Keratinocyte (primary cell): ENCODE results near the gene EYS. TPM values are rescaled to one million over a fixed set of nuclear protein-coding genes. Genes with fewer than 3 reads are reported as not detected.

Experiments
- DNase-seq: peaks from one replicate; pipeline ENCODE4 v3.0.0-alpha.2; 2011; ENCODE audit warnings: low read depth, missing footprints, low spot score
- FAIRE-seq: peaks from 2 replicates; lab custom pipeline; 2011; peaks lifted over from hg19 to GRCh38; lab: Jason Lieb, UNC
- H2AFZ ChIP-seq: 2 replicates; pipeline ENCODE4 v1.6.0; 2012; ENCODE audit warnings: low read length, control low read depth, inconsistent platforms; ENCODE audit not compliant: control insufficient read depth
- H3K27ac ChIP-seq: 2 replicates; pipeline ENCODE4 v1.5.1; 2011; ENCODE audit warnings: low read length; ENCODE audit not compliant: control insufficient read depth, insufficient read depth
- H3K27me3 ChIP-seq: 3 replicates; pipeline ENCODE4 v1.6.0; 2011; ENCODE audit warnings: low read length; ENCODE audit not compliant: control insufficient read depth, insufficient read depth; ENCODE audit errors: extremely low read depth
- H3K36me3 ChIP-seq, 2 experiments: 2 replicates in 1 of 2; 3 replicates in 1 of 2; pipeline ENCODE4 v1.5.1; 2011; ENCODE audit warnings: low read length in 2 of 2, mild to moderate bottlenecking in 1 of 2; ENCODE audit not compliant: control insufficient read depth in 2 of 2, insufficient read depth in 2 of 2; ENCODE audit errors: extremely low read depth in 1 of 2
- H3K4me1 ChIP-seq: 3 replicates; pipeline ENCODE4 v1.5.1; 2011; ENCODE audit warnings: low read length; ENCODE audit not compliant: control insufficient read depth, insufficient read depth; ENCODE audit errors: extremely low read depth
- H3K4me2 ChIP-seq: 3 replicates; pipeline ENCODE4 v1.6.0; 2011; ENCODE audit warnings: low read depth, low read length; ENCODE audit not compliant: control insufficient read depth, insufficient read depth; ENCODE audit errors: extremely low read depth
- H3K4me3 ChIP-seq, 3 experiments: fragments of 200-600 bp in 1 of 3; sonication (generic) in 1 of 3; 2 replicates in 2 of 3; 3 replicates in 1 of 3; pipeline ENCODE4 v1.5.1; 2011 to 2016; ENCODE audit warnings: low read length in 3 of 3, mild to moderate bottlenecking in 3 of 3, control low read depth in 2 of 3, inconsistent platforms in 1 of 3, low read depth in 1 of 3, mixed read lengths in 1 of 3, mixed run types in 1 of 3, moderate library complexity in 1 of 3; ENCODE audit not compliant: control insufficient read depth in 2 of 3, insufficient read depth in 2 of 3; ENCODE audit errors: extremely low read depth in 1 of 3
- H3K79me2 ChIP-seq: 2 replicates; pipeline ENCODE4 v1.6.0; 2012; ENCODE audit warnings: low read length; ENCODE audit not compliant: control insufficient read depth, insufficient read depth
- H3K9ac ChIP-seq: 3 replicates; pipeline ENCODE4 v1.6.0; 2011; ENCODE audit warnings: low read length; ENCODE audit not compliant: control insufficient read depth, insufficient read depth; ENCODE audit errors: extremely low read depth
- H3K9me1 ChIP-seq: 3 replicates; pipeline ENCODE4 v1.6.0; 2011; ENCODE audit warnings: low read length; ENCODE audit not compliant: control insufficient read depth, insufficient read depth; ENCODE audit errors: extremely low read depth
- H3K9me3 ChIP-seq: 2 replicates; pipeline ENCODE4 v1.5.1; 2012; ENCODE audit warnings: low read depth, low read length; ENCODE audit not compliant: control insufficient read depth
- H4K20me1 ChIP-seq: 3 replicates; pipeline ENCODE4 v1.6.0; 2011; ENCODE audit warnings: low read length; ENCODE audit not compliant: control insufficient read depth, insufficient read depth; ENCODE audit errors: extremely low read depth
- EZH2 ChIP-seq: IDR thresholded peaks from one replicate; pipeline ENCODE4 v1.6.1; 2012; ENCODE audit warnings: inconsistent platforms, mild to moderate bottlenecking, low read length, moderate library complexity
- dilution Hi-C: fragments of 300-500 bp; cut with MboI; formaldehyde crosslinking; loops from one replicate; pipeline ENCODE4 v1.7.0; 2020; ENCODE audit warnings: low sequenced_read_pairs; ENCODE audit not compliant: extremely low pct_ligation_motif_present
- polyA plus RNA-seq, 5 experiments: library from polyadenylated mRNA; depleted of rRNA in 3 of 5; stranded (reverse) in 3 of 5; stranded (forward) in 1 of 5; unstranded in 1 of 5; fragments of >200 nt; gene quantifications; 1 replicate in 1 of 5; 2 replicates in 3 of 5; 3 replicates in 1 of 5; pipeline versions ENCODE4 v1.2.1 to v1.2.3, GENCODE V29; 2011 to 2012; ENCODE audit warnings: missing spikeins in 2 of 5, low read depth in 1 of 5, low replicate concordance in 1 of 5
- TF ChIP-seq, protein P1 (sequence below), 3 experiments: IDR thresholded peaks in 1 of 3; conservative IDR thresholded peaks in 1 of 3; optimal IDR thresholded peaks in 1 of 3; 2 replicates in 2 of 3; 3 replicates in 1 of 3; pipeline versions ENCODE3 to v1.5.1; 2011; ENCODE audit warnings: low read length in 3 of 3, mild to moderate bottlenecking in 3 of 3, moderate library complexity in 2 of 3, control low read depth in 1 of 3, inconsistent platforms in 1 of 3; ENCODE audit not compliant: insufficient read depth in 2 of 3; ENCODE audit errors: extremely low read depth in 1 of 3

Gene EYS
- polyA plus RNA-seq, 1 donor (not counting 4 experiments of a cell fraction or from before 2014, with no cell fraction given): 0.34 TPM

DNA sequence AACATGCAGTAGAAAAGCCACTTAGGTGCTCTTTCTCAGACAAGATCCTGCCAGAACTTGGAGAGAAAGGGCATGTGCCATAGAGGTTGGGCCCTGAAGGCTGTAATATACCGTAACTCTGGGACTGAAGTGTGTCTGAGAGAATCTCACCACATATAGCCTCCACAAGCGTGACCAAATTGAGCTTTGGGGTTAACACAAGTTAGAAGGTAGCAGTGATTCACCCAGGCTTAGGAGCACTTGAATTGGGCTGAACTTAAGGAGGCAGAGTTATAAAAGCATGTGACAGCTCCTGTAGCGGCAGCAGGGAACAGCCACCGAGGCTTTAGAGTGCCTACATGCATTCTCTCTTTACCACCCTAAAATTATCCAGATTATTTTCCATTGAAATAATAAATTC lies 1709.8 kb downstream of the EYS start:
- no peaks in the 10 kb centered on the region for H3K4me1 ChIP-seq

DNA sequence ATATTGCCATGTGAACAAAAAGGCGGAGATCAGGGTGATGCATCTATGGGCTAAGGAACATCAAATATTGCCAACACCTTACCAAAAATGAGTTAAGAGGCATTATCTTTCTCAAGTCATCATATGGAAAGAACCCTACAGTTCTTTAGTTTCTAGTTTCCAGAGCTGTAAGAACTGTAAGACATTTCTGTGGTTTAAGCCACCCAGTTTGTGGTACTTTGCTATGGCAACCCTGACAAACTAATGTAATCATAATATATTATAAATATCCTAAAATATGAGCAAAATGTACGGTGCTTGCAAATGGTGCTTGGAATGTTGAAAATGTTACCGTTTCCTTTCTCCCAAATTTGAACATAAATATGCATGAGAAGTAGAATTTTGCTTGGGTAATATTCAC lies 1721.8 kb downstream of the EYS start:
- DNase-seq: no peak
- H3K36me3 ChIP-seq: no peaks in the 10 kb centered on the region
- no peaks in the 10 kb centered on the region for H3K79me2 ChIP-seq
- no peaks in the 10 kb centered on the region for H3K9me1 ChIP-seq
- no peak overlapping the region for H3K9ac ChIP-seq
- no peak overlapping the region for H3K4me3 ChIP-seq
- dilution Hi-C loops: no loop called here
- H3K27me3 ChIP-seq: no peaks in the 10 kb centered on the region
- TF ChIP-seq, protein P1, sequence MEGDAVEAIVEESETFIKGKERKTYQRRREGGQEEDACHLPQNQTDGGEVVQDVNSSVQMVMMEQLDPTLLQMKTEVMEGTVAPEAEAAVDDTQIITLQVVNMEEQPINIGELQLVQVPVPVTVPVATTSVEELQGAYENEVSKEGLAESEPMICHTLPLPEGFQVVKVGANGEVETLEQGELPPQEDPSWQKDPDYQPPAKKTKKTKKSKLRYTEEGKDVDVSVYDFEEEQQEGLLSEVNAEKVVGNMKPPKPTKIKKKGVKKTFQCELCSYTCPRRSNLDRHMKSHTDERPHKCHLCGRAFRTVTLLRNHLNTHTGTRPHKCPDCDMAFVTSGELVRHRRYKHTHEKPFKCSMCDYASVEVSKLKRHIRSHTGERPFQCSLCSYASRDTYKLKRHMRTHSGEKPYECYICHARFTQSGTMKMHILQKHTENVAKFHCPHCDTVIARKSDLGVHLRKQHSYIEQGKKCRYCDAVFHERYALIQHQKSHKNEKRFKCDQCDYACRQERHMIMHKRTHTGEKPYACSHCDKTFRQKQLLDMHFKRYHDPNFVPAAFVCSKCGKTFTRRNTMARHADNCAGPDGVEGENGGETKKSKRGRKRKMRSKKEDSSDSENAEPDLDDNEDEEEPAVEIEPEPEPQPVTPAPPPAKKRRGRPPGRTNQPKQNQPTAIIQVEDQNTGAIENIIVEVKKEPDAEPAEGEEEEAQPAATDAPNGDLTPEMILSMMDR (optimal IDR thresholded peaks at IDR 0.05 in 1 of 3, IDR thresholded peaks at IDR 0.05 in 1 of 3, conservative IDR thresholded peaks at IDR 0.05 in 1 of 3; ENCODE audit: extremely low read depth in 1 of 3, insufficient read depth in 2 of 3, low read length in 3 of 3): no peak
- TF ChIP-seq EZH2: no peak
- no peaks in the 10 kb centered on the region for H3K4me1 ChIP-seq
- no peaks in the 10 kb centered on the region for H3K9me3 ChIP-seq
- H3K4me2 ChIP-seq: no peak overlapping the region
- H2AFZ ChIP-seq: no peak overlapping the region
- no peak overlapping the region for H3K27ac ChIP-seq
- H4K20me1 ChIP-seq: no peaks in the 10 kb centered on the region
- no peak for FAIRE-seq

More for the DNA sequence above, 1709.8 kb downstream of the EYS start:
- Histone ChIP-seq H3K27me3 (no peaks in the 10 kb centered on the region), H2AFZ (no peak overlapping the region), H4K20me1 (no peaks in the 10 kb centered on the region), H3K36me3 (no peaks in the 10 kb centered on the region), H3K4me2 (no peak overlapping the region), H3K4me3 (no peak overlapping the region), H3K9ac (no peak overlapping the region), H3K79me2 (no peaks in the 10 kb centered on the region), H3K27ac (no peak overlapping the region), H3K9me1 (no peaks in the 10 kb centered on the region), H3K9me3 (no peaks in the 10 kb centered on the region)
- DNase-seq (no peak), FAIRE-seq (no peak)
- dilution Hi-C loops: no loop called here
- TF ChIP-seq, protein P1 (optimal IDR thresholded peaks at IDR 0.05 in 1 of 3, IDR thresholded peaks at IDR 0.05 in 1 of 3, conservative IDR thresholded peaks at IDR 0.05 in 1 of 3; ENCODE audit: extremely low read depth in 1 of 3, insufficient read depth in 2 of 3, low read length in 3 of 3): no peak
- TF ChIP-seq EZH2: no peak
